ENCODE measurements around the gene BDH1.

The BDH1 gene

GRCh38 chr3:197547306-197548011 lies 8.3 kb downstream of the BDH1 start:
- no peak for DNase-seq

GRCh38 chr3:197546307-197547085 lies 9.3 kb downstream of the BDH1 start:
- no peak for DNase-seq

- no peak for DNase-seq
These were observed 10.2 kb downstream of the BDH1 start for GRCh38 chr3:197545571-197545970.

- DNase-seq, result no peak
These were observed 10.7 kb downstream of the BDH1 start for GRCh38 chr3:197545101-197545500.

GRCh38 chr3:197542741-197543454 lies 12.9 kb downstream of the BDH1 start:
- DNase-seq, result no peak

- no peak for DNase-seq
These were observed 13.8 kb downstream of the BDH1 start for GRCh38 chr3:197541756-197542539.

- DNase-seq, result no peak
These were observed 14.8 kb downstream of the BDH1 start for GRCh38 chr3:197540961-197541377.

GRCh38 chr3:197539651-197540051 lies 16.1 kb downstream of the BDH1 start:
- no peak for DNase-seq

GRCh38 chr3:197533927-197534725 lies 21.6 kb downstream of the BDH1 start:
- DNase-seq, result no peak

GRCh38 chr3:197533396-197533795 lies 22.4 kb downstream of the BDH1 start:
- no peak for DNase-seq

GRCh38 chr3:197532388-197532787 lies 23.4 kb downstream of the BDH1 start:
- DNase-seq, result no peak

GRCh38 chr3:197528190-197528589 lies 27.6 kb downstream of the BDH1 start:
- DNase-seq, result no peak

GRCh38 chr3:197527569-197527968 lies 28.2 kb downstream of the BDH1 start:
- no peak for DNase-seq

- DNase-seq, result peak in 1 of 2 experiments; percentile 49
These were observed 30.1 kb downstream of the BDH1 start for GRCh38 chr3:197525706-197526105.

- DNase-seq, result no peak
These were observed 31.6 kb downstream of the BDH1 start for GRCh38 chr3:197524128-197524527.

- DNase-seq, result no peak
These were observed 32.2 kb downstream of the BDH1 start for GRCh38 chr3:197523526-197523925.

- no peak for DNase-seq
These were observed 32.8 kb downstream of the BDH1 start for GRCh38 chr3:197522881-197523441.

GRCh38 chr3:197522183-197522715 lies 33.5 kb downstream of the BDH1 start:
- no peak for DNase-seq

- DNase-seq, result no peak
These were observed 34.2 kb downstream of the BDH1 start for GRCh38 chr3:197521277-197522182.
